ENCODE results near the gene ZNF778.
"Not testable (repeated sequence)": the region's sequence is repeated elsewhere in the genome, so short reads cannot be mapped to it uniquely, and the experiment has no call there.

ZNF778 gene

DNA sequence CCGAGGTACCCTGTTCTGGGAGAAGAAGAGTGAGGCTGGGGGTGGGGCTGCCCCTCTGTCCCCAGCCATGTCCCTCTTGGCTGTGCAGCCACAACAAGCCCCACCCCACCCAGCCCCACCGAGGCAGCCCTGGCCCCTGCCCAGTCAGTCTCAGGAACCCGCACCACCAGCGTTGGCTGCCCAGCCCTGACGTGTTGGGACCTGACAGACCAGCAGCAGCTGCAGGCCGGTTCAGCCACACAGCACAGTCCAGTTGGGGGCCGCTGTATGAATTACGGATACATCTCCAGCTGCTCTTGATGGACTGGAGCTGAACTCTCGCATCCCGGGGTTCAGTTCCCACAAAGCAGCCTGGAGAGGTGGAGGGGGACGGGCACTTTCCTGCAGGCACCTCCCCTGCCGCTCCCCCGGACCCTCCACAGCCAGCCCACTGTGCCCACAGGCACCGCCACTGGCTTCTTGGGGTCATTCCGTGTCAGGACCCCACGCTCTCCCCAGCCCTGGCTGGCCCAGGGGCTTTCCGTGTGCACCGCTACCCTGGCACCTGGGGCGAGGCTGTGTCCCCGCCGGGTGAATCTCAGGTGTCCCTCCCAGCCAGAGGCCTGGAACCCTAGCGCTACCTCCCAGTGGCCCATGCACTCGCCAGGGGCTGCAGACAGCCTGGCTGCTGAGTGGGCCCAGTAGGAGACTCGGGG, 38.9 kb upstream of the ZNF778 start:
- intact Hi-C loops (cut with DNase I), result loop anchor here (10.0 kb wide), 1 partner anchor 544 kb away; the partner anchor contains the start of gene IL17C
- no peak for DNase-seq

DNA sequence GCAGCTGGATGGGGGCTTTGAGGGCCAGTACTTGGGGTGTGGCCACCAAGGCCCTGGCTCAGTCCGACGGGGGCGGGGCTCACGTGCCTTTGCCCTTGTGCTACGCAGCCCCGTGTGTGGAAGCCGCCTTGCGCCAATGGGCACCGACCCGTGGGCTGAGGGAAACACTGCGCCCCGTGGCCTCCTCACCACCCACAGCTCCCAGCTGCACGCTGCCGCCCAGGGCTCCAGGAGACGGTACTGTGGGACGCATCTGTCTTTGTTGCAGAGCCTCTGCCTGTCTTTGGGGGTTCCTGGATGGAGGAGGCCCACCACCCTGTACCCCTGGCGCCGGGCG, 38.4 kb upstream of the ZNF778 start:
- intact Hi-C loops (cut with DNase I), result loop anchor here (10.0 kb wide), 1 partner anchor 544 kb away; the partner anchor contains the start of gene IL17C
- no peak for DNase-seq

DNA sequence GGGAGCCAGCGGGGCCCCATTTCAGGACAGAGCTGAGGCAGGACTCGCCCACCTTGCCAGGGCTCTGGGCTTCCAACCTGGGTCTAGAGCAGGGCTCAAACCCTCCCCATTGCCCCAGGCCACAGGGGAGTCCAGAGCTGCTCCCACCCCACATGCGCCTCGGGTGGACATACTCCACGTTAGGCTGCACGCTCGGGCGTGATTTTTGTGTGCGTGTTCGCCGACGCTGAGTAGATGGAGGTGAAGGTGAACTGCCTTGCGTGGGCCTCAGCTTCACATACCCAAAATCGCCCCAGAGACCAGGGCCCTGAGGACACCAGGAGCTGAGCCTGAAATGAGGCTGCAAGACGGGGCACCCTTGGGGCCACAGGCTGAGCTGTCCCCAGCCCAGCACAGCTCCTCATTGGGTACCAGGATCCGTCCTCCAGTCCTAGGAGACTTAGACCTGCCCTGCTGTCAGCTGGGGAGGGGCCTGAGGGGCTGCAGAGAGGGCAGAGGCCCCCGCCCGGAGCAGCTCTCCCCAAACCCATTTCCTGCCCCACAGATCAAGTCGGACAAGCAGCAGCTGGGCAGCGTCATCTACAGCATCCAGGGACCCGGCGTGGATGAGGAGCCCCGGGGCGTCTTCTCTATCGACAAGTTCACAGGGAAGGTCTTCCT, 37.7 kb upstream of the ZNF778 start:
- intact Hi-C loops (cut with DNase I), result loop anchor here (10.0 kb wide), 1 partner anchor 545 kb away; the partner anchor contains the start of gene IL17C
- no peak for DNase-seq

DNA sequence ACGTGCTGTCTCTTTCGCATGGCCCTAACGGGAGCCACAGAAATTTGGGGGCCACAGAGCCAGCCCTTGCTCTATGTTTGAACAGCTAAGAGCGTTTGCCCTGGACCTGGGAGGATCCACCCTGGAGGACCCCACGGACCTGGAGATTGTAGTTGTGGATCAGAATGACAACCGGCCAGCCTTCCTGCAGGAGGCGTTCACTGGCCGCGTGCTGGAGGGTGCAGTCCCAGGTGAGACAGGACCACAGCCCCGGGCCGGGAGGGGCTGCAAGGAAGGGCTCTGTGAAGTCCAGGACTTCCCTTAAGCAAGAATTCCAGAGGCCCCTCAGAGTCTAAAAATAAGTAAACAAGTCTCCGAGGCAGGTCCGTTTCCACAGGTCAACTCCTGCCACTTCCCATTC, 34.0 kb upstream of the ZNF778 start:
- no peak for DNase-seq
- intact Hi-C loops (cut with DNase I), result no loop called here

DNA sequence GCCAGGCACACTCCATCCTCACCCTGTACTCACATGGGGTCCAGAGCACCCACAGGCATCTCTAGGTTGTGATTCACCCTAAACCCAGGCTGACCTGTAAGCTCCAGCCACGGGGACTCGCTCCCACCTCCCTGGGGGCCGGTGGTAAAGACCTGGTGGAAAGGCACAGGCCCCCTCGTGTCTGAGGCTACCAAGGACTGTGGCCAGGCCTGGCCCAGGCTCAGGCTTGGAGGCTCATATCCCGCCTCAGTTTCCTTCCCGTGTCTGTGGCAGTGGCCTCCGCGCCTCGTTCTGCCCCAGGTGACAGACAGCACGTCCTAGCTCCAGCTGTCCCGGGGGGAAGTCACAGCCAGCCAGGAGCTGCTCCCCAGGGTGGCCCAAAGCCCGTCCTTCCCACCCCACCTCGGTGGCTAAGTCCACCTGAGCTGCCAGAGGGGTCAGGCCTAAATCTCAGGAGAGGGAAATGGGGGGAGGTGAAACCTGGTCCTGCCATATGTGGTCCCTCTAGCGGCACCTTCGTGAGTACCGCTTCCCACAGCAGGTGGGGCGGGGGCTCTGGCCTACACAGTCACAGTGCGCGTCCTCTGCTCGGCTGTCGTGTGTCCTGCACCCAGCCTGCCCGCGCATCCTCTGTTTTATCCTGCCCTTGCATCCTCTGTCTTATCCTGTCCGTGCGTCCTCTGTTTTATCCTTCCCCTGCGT, 33.4 kb upstream of the ZNF778 start:
- intact Hi-C loops (cut with DNase I), result no loop called here
- no peak for DNase-seq

DNA sequence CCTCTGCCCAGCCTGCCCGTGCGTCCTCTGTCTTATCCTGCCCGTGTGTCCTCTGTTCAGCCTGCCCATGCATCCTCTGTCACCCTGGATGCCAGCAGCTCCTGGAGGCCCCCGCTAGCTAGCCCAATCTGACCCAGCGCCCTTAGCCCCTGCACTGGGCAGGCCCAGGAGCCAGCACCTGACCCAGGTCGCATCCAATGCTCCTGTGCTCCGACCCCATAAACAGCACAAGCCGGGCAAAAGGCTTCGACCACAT, 32.9 kb upstream of the ZNF778 start:
- DNase-seq, result no peak
- intact Hi-C loops (cut with DNase I), result no loop called here

DNA sequence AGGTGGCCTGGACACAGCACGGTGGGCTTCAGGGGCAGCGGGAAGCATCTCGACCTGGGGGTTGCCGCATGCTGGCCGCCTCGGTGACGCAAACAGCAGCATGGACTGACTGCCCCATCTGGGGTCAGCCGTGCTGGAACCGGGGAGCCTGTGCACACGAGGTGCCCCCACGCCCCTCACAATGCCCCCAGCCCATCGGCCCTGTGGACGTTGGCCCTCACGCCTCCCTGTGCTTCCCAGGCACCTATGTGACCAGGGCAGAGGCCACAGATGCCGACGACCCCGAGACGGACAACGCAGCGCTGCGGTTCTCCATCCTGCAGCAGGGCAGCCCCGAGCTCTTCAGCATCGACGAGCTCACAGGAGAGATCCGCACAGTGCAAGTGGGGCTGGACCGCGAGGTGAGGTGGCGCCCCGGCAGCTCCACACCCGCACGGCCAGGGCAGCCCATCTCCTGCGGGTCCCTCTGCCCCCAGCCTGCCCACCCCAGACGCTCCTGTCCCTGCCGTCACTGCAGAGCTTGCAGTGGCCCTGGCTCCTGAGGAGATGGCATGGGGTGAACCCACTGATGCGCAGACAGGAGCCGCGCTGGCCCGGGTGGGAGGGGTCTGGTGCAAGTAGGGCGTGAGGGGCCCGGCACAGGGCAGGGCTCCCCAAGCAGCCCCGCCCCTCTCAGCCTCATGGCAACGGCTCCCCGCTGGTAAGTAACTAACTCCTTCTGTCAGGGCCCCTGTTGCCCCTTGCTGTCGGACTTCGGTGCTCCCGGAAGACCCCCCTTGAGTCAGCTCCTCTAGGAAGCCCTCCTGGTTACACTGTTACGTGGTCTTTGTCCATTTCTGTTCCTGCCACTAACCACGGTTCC, 32.3 kb upstream of the ZNF778 start:
- intact Hi-C loops (cut with DNase I), result no loop called here
- DNase-seq, result no peak

DNA sequence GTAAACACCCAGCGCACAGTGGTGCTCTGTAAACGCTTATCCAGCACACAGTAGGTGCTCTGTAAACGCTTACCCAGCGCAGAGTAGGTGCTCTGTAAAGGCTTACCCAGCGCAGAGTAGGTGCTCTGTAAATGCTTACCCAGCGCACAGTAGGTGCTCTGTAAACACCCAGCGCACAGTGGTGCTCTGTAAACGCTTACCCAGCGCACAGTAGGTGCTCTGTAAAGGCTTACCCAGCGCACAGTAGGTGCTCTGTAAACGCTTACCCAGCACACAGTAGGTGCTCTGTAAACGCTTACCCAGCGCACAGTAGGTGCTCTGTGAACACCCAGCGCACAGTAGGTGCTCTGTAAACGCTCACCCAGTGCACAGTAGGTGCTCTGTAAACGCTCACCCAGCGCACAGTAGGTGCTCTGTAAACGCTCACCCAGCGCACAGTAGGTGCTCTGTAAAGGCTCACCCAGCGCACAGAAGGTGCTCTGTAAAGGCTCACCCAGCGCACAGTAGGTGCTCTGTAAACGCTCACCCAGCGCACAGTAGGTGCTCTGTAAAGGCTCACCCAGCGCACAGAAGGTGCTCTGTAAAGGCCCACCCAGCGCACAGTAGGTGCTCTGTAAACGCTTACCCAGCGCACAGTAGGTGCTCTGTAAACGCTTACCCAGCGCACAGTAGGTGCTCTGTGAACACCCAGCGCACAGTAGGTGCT, 31.5 kb upstream of the ZNF778 start:
- intact Hi-C loops (cut with DNase I); DNase-seq: not testable (repeated sequence)

DNA sequence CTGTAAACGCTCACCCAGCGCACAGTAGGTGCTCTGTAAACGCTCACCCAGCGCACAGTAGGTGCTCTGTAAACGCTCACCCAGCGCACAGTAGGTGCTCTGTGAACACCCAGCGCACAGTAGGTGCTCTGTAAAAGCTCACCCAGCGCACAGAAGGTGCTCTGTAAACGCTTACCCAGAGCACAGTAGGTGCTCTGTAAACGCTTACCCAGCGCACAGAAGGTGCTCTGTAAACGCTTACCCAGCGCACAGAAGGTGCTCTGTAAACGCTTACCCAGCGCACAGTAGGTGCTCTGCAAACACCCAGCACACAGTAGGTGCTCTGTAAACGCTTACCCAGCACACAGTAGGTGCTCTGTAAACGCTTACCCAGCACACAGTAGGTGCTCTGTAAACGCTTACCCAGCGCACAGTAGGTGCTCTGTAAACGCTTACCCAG, 30.9 kb upstream of the ZNF778 start:
- intact Hi-C loops (cut with DNase I); DNase-seq: not testable (repeated sequence)

DNA sequence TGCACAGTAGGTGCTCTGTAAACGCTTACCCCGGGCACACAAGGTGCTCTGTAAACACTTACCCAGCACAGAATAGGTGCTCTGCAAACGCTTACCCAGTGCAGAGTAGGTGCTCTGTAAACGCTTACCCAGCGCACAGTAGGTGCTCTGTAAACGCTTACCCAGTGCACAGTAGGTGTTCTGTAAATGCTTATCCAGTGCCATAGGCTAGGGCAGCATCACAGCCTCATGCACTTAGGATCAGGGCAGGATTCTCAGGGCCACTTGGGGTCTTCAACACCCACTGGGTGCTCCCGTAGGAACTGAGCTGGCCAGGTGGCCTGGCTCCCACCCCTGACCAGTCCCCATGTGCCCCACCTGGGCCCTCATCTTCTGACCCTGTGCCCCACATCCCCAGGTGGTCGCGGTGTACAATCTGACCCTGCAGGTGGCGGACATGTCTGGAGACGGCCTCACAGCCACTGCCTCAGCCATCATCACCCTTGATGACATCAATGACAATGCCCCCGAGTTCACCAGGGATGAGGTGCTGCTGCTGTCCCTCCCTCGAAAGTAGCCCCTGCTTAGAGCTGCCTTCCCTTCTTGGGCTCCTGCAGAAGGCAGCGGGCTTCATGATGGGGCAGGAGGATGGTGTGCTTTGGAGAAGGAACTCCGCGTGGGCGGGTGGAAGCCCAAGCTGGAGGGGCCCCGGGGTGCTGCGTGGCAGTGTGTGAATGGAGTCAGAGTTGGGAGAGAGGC, 30.3 kb upstream of the ZNF778 start:
- intact Hi-C loops (cut with DNase I), result no loop called here
- no peak for DNase-seq

DNA sequence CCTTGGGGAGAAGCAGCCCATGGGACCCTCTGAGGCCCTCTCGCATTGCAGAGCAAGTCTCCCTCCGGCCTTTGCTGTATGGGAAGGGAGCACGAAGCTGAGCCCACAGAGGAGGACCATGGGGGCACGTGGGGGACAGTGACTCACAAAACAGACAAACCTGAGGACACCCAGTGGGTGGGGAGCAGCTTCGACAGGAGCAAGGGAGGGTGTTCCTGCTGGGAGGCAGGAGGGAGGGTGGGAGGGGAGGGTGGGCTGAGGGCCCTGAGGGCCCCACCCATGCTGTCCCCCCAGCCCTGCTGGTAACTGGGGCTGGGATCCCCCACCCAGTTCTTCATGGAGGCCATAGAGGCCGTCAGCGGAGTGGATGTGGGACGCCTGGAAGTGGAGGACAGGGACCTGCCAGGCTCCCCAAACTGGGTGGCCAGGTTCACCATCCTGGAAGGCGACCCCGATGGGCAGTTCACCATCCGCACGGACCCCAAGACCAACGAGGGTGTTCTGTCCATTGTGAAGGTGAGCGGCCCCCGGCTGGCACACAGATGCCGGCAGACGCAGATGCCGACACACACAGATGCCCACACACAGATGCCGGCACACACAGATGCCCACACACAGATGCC, 29.6 kb upstream of the ZNF778 start:
- no peak for DNase-seq
- intact Hi-C loops (cut with DNase I), result no loop called here

DNA sequence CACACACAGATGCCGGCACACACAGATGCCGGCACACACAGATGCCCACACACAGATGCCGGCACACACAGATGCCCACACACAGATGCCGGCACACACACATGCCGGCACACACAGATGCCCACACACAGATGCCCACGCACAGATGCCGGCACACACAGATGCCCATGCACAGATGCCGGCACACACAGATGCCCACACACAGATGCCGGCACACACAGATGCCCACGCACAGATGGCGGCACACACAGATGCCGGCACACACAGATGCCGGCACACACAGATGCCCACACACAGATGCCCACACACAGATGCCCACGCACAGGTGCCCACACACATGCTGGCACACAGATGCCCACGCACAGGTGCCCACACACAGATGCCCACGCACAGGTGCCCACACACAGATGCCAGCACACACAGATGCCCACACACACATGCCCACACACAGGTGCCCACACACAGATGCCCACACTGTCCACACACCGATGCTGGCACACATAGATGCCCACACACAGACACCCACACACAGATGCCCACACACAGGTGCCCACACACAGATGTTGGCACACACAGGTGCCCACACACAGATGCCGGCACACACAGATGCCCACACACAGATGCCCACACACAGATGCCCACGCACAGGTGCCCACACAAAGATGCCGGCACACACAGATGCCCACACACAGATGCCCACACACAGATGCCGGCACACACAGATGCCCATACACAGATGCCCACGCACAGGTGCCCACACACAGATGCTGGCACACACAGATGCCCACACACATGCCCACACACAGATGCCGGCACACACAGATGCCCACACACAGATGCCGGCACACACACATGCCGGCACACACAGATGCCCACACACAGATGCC, 28.8 kb upstream of the ZNF778 start:
- intact Hi-C loops (cut with DNase I), result not testable (repeated sequence)

DNA sequence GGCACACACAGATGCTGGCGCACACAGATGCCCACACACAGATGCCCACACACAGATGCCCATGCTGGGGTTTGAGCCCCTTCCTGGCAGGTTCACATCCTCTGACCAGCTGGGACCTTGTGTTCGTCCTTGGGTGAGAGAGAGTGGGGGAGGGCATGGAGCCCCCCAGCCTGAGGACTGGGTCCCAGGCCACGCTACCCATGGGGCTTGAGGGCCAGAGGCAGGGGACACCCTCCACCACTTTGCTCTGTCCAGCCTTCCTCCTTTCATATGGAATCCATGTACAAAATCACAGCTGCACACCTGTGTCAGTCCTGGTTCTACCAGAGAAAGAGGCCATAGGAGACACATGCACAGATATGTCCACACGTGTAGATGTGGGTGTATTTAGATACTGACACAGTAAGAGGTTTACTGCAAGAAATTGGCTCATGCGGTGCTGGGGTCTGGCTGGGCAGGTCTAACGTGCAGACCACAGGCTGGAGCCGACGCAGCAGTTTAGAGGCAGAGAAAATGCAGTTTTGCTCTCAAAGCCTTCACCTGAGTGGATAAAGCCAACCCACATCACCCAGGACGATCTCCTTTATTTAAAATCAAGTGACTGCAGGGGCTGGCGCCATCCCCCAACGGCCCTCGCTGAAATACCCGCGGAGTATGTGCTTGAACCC, 28.0 kb upstream of the ZNF778 start:
- DNase-seq, result peak in 3 of 10 donors; percentile 2 to 63 (median 33)
- intact Hi-C loops (cut with DNase I), result no loop called here

More for the DNA sequence above, 28.8 kb upstream of the ZNF778 start:
- DNase-seq, result not testable (repeated sequence)

DNA sequence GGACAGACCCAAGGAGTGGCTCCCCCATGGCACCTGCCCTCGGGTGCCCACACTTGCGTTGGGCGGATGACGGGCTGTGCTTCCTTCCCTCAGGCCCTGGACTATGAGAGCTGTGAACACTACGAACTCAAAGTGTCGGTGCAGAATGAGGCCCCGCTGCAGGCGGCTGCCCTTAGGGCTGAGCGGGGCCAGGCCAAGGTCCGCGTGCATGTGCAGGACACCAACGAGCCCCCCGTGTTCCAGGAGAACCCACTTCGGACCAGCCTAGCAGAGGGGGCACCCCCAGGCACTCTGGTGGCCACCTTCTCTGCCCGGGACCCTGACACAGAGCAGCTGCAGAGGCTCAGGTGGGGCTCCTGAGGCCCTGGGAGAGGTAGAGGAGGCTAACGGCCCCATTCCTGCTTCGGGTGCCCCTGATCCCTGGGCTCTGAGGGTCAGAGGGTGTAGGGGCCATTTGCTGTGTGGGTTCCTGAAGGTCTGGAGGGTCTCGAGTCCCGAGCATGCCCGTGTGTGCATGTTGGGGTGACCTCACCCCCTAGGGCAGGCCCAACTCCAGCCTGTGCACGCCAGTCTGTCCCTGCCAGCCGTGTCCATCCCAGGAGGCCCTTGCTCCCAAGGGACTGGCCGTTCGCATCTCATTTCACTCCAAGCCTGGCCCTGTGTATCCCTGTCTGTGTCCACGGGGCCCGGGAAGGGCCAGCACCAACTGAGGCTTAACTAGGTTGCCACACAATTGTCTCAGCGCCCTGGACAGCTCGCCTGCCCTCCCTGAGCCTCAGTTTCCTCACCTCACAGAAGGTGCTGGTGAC, 27.1 kb upstream of the ZNF778 start:
- intact Hi-C loops (cut with DNase I), result no loop called here
- DNase-seq, result peak in 2 of 10 donors; percentile 64 to 77

DNA sequence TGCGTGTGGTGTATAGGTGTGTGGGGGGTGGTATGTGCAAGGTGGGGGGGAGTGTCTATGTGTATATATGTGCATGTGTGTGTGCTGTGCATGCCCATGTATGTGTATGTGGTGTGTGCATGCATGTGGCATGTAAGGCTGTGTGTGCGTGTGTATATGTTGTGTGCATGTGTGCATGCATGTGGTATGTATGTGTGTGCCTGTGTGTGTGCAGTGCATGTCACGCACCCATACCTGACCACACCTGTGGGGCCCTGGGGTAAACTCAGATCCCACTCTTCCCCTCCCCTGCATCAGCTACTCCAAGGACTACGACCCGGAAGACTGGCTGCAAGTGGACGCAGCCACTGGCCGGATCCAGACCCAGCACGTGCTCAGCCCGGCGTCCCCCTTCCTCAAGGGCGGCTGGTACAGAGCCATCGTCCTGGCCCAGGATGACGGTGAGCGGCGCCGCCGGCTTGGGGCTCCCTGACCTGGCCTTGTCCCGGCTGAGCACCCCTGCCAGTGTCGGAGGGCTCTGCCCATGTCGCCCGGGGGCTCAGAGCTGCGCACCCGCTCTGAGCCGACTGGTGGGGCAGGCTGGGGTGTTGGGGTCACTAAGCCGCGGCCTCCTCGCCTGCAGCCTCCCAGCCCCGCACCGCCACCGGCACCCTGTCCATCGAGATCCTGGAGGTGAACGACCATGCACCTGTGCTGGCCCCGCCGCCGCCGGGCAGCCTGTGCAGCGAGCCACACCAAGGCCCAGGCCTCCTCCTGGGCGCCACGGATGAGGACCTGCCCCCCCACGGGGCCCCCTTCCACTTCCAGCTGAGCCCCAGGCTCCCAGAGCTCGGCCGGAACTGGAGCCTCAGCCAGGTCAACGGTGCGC, 26.2 kb upstream of the ZNF778 start:
- DNase-seq, result peak in 2 of 10 donors; percentile 65 to 75

DNA sequence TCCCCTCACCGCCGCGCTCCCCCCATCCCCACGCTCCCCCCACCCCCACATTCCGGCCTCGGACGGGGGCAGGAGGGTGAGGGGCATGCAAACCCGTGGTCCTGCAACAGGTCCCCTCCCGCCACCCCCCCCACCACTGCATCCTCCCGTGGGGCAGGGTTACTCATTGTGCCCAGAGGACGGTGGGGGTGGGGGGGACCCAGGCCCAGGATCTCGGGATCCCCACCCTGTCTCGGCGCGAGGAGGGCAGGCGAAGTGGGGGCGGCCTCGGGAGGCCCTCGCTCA, 25.7 kb upstream of the ZNF778 start:
- DNase-seq, result no peak

More for the DNA sequence above, 26.2 kb upstream of the ZNF778 start:
- intact Hi-C loops (cut with DNase I), result no loop called here

More for the DNA sequence above, 25.7 kb upstream of the ZNF778 start:
- intact Hi-C loops (cut with DNase I), result no loop called here

Data from posterior cingulate gyrus (tissue), 11 donors.